D341Med (cell line): Measurements from ENCODE around the gene TPP1.

Experiments
- DNase-seq: peaks from one replicate; pipeline ENCODE4 v3.0.0; 2012; ENCODE audit warnings: low spot score

TPP1 gene

DNA sequence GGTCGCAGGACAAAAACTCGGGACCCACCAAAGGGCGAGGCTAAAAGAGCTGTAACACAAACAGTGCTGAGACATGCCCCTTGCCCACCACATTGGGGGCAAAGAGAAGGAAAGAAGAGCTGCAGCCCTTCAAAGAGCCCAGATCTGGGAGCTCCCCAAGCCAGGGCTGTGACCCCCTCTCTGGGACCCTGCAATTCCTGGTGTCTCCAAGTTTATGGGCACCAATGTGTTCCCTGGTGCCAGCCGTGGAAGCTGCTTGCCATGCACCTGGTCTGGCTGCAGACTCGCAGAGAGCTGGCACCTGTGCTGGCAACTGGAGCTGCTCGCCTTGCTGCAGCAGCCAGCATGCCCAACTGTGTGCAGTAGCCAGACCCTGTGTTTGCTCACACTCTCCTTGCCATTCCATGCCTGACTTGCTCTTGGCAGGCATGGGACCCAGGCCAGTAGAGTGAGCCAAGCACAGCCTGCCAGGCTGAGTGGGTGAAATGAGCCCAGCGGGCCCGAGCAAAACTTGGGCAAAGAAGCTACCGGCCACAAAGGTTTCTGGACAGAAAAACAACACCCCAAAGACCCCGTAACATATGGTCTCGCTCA, 31.8 kb downstream of the TPP1 start:
- no peak for DNase-seq

DNA sequence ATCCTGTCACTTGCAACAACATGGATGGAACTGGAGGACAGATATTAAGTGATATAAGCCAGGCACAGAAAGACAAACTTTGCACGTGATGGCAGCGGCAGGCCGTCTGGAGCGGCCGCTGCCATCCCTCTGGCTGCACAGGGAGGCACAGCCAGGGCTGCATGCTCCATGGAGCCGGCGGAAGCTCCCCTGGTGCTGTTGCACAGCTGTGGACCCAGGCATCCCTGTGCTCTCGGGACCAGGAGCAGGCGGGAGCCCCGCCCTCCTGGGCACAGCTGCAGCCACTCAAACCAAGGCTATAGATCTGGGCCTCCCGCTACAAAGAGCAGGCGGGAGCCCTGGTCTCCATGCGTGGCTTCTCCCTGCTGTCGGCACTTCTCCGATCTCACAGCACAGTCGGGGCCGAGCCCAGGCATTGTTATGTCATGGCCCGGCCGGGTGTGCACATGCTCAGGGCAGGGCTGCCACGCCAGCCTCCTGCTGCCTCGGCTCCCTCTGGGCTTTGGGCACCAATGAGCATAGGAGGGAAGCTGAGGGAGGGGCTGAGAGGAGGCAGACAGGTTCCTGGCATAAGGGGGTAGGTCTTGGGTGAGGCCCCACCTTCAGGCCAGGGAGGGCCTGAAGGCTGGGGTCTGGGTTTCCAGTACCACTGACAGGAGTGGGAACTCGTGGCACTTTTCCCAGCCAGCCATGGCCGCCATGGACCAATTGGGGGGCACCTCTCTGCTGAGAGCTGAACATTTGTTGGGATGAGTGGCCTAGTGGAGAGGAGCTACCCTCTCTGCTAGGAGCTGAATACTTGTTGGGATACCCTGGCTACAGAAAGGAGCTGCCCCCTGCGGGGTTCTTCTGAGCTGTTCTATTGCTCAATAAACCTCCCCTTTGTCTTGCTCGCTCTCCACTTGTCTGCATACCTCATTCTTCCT, 32.5 kb downstream of the TPP1 start:
- no peak for DNase-seq

DNA sequence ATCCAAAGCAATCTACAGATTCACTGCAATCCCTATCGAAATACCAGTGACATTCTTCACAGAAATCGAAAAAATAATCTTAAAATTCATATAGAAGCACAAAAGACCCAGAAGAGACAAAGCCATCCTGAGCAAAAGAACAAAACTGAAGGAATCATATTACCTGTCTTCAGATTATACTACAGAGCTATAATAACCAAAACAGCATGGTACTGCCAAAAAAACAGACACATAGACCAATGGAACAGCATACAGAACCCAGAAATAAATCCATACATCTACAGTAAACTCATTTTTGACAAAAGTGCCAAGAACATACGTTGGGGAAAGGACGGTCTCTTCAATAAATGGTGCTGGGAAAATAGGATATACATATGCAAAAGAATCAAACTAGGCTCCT, 34.7 kb downstream of the TPP1 start:
- DNase-seq = no peak

DNA sequence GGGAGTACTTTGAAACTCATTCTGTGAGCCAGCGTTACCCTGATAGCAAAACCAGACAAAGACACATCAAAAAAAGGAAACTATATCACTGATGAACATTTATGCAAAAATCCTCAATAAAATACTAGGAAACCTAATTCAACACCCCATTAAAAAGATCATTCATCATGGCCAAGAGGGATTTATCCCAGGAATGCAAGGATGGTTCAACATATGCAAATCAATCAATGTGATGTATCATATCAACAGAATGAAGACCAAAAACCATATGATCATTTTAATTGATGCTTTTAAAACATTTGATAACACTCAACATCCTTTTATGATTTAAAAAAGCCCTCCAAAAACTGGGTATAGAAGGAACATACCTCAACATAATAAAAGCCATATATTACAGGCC, 35.6 kb downstream of the TPP1 start:
- no peak for DNase-seq

DNA sequence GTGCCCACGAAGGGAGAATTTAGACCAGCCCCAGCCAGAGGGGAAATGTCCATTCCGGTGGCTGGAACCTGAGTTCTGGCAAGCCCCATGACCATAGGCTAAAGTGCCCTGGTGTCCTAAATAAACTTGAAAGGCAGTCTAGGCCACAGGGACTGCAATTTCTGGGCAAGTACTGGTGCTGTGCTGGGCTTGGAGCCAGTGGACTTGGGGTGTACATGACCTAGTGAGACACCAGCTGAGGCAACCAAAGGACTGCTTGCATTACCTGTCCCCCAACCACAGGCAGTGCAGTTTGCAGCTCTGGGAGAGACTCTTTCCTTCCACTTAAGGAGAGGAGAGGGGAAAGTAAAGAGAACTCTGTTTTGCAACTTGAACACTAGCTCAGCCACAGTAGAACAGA, 39.5 kb downstream of the TPP1 start:
- no peak for DNase-seq

DNA sequence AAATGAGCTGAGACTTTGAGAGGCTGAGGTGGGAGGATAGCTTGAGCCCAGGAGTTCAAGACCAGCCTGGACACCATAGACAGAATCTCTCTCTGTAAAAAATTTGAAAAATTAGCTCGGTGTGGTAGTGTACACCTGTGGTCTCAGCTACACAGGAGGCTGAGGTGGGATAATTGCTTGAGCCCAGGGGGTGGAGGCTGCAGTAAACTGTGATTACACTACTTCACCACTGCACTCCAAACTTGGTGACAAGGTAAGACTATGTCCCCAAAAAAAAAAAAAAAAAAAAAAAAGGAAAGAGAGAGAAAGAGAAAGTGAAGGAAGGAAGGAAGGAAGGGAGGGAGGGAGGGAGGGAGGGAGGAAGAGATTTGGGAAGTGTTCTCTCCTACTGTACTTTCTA, 41.1 kb downstream of the TPP1 start:
- DNase-seq = no peak

DNA sequence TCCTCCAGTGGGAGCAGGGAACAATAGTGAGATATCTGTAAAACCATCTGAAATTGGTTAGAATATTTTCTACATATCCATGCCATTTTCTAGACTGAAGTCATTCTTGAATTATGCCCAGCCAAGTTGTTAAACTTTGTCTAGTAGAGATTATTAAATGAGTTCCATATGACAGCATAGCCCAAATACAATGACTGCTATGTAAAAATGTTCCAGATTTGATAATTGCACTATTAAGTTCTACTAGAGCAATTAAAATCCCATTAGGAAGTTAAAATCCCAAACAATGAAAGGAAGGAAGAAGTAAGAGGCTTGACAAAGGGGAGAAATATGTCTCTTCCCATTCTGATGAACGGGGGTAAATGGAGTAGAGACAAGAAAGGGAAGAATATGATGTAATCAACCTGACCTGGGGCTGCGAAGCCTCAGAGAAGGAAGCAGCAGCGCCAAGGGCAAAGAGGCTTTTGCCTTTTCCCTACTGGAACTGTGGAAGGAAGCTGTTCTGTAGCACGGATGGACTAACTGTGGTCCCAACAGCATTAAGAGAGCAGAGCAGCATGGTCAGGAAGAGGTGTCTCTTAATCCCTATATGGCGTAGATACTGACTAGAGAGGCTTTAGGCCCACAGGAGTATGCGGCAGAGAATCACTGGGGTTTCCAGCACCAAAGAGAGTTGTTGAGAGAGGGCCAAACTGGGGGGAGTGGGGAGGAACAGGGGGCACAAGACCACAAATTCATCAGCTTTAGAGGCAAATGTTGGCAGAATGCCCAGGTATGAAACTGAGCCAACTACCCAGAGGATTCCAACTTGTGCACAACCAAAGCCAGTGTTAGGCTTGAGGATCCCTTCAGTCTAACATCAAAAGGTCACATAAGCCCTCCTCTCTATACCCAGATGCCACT, 42.5 kb downstream of the TPP1 start:
- peak; percentile 58 for DNase-seq

DNA sequence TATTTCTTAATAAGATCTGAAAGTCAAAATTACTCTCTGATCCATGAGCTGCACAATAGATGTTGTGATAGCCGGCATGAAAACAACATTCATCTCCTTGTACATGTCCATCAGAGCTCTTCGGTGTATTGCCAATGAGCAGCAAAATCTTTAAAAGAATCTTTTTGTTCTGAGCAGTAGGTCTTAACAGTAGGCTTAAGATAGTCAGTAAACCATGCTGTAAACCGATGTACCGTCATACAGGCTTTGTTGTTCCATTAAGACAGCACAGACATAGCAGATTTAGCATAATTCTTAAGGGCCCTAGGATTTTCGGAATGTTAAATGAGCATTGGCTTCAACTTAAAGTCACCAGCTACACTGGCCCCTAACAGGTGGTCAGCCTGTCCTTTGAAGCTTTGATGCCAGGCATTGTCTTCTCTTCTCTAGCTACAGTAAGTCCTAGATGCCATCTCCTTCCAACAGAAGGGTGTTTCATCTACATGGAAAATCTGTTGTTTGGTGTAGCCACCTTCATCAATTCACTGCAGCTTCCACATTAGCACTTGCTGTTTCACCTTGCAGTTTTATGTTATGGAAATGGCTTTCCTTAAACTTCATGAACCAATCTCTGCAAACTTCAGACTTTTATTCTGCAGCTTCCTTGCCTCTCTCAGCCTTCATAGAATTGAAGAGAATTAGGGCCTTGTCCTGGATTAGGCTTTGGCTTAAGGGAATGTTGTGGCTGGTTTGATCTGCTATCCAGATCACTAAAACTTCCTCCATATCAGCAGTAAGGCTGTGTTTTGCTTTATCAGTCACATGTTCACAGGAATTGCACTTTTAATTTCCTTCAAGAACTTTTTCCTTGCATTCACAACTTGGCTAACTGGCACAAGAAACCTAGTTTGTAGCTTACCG, 44.2 kb downstream of the TPP1 start:
- no peak for DNase-seq

DNA sequence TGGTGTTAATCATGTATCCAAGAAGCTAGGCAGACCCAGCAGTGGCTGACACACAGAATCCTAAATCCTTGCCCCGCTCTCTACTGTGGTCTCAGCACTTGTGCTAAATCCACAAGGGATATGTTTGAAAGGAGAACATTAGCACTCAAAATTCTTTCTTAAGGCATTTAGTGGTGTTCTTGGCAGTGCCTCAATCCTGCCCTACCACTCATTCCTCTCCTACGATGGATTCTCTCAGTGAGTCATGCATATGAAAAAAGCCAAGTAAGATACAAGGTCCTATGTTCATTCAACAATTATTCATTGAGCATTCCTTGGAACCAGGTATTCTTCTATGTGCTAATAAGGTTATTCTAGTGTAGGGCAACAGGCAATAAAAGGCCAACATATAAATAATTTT, 47.0 kb downstream of the TPP1 start:
- DNase-seq = no peak

DNA sequence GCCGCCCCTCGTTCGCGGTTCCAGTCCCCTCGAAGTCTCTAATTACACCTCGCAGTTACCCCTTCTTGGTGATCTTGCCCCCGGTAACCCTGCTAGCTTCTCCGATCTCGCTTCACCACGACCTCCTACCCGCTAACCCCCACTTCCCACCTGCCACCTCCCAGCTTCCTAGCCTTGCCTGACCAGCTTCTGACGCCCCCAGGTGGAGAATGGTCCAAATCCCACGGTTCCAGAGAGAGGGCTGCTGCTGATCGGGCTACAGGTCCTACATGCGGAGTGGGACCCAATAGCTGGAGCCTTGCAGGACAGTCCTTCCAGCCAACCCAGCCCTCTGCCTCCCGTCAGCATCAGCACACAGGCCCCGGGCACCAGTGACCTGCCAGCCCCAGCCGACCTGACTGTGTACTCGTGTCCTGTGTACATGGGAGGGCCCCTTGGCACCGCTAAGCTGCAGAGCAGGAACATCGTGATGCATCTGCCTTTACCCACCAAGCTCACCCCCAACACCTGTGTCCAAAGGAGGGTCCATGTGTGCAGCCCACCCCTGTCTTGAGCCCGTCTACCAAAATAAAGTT, 47.7 kb downstream of the TPP1 start:
- no peak for DNase-seq

DNA sequence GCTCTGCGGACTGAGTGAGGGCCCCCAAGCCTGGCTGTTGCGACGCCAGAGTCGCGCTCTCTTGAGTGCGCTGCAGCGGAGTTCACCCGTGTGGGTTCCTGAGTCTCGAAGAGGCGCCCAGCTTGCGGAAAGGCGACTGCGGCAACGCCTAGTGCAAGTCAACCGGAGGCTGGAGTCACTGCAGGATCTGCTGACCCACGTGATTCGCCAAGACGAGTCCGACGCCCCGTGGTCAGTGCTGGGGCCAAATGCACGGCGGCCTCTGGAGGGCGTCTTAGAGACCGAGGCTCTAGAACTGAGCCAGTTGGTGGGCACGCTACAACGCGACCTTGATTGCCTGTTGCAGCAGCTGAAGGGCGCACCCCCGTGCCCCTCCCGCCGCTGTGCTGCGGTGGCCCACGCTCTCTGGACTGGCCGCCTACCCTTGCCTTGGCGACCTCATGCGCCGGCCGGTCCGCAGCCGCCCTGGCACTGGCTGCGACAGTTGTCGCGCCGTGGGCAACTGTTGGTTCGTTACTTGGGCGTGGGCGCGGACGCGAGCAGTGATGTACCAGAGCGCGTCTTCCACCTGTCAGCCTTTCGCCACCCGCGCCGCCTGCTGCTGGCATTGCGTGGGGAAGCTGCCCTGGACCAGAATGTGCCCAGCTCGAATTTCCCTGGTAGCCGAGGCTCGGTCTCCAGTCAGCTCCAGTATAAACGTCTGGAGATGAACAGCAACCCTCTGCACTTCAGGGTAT, 48.4 kb downstream of the TPP1 start:
- DNase-seq = no peak

DNA sequence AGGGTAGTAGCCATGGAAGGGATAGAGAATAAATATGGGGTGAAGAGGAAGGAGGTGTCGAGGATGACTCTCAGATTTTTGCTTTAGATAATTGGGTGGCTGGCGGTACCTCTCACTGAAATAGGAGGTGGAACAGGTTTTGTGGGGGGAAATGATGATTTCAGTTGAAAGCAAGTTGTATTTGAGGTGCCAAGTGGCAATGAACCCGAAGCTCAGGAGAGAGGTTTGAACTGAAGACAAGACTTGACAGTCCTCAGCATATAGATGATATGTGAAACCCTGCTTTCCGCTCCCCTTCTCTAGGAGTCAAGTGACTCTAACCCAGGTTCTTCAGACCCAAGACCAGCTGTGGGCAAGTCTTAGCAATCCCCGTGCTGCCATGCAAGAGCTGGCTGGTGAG, 49.5 kb downstream of the TPP1 start:
- no peak for DNase-seq

DNA sequence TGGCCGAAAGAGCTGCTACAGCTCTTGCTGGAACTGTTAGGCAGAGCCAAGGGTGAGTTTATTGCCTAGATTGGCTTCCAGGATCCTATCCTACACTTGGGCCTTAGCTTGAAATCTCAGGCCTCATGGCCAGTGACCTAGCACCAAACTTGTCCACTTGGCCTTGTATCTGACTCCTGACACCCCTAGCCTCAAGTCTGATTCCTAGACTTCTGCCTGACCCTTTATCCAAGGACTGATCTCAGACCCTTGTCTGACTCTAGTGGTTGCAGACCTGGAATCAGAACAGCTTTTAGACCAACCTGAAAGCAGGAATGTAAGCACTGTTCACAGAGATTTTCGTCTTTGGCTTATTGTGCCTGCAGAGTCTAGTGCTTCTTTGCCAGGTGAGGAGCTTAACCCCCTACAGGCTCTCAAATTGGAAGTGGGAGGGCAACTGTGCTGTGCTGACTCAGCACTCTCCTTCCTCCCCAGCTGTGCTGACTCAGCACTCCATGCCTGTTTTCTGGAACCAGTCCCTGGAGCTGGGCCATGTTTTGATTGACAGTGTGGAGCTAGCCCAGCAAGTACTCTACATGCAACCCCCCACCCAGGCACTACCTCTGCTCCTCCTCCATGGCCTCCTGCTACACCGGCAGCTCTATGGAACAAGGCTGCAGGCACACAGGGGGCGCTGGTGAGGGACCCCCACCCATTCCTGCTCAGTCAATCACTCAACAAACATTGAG, 50.9 kb downstream of the TPP1 start:
- no peak for DNase-seq

DNA sequence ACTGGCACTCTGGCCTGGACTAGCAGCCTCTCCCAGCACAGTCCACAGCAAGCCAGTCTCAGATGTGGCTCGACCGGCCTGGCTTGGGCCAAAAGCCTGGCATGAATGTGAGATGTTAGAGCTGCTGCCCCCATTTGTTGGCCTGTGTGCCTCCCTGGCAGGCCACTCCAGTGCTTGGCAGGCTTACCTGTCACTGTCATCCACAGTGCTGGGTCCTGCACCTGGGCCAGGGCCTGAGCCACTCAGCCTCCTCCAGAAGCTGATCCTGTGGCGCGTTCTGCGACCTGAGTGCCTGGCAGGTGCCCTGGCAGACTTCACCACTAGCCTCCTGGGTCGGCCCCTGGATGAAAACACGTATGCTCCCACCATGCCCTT, 51.9 kb downstream of the TPP1 start:
- DNase-seq = no peak

DNA sequence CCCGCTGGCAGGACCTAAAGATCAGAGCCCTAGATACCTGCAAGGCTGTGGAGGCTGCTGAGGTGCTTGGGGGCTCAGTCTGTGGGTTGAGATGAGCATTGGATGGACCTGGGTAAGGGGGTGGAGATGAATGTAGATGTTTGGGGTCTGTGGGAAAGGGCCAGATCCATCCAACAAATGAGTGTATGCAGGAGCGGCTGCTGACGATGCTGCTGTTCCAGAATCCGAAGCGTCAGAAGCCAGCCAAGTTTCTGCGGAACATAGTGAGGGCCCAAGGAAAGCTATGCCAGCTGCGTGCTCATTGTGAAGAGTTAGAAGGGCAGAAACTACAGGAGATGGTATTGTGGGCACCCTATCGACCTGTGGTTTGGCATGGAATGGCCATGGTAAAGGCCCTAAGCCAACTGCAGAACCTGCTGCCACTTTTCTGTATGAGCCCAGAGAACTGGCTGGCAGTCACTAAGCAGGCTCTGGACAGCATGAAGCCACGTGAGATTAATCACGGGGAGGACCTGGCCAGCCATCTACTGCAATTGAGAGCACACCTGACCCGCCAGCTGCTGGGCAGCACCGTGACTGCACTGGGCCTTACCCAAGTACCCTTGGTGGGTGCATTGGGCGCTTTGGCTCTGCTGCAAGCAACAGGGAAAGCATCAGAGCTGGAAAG, 52.4 kb downstream of the TPP1 start:
- no peak for DNase-seq

DNA sequence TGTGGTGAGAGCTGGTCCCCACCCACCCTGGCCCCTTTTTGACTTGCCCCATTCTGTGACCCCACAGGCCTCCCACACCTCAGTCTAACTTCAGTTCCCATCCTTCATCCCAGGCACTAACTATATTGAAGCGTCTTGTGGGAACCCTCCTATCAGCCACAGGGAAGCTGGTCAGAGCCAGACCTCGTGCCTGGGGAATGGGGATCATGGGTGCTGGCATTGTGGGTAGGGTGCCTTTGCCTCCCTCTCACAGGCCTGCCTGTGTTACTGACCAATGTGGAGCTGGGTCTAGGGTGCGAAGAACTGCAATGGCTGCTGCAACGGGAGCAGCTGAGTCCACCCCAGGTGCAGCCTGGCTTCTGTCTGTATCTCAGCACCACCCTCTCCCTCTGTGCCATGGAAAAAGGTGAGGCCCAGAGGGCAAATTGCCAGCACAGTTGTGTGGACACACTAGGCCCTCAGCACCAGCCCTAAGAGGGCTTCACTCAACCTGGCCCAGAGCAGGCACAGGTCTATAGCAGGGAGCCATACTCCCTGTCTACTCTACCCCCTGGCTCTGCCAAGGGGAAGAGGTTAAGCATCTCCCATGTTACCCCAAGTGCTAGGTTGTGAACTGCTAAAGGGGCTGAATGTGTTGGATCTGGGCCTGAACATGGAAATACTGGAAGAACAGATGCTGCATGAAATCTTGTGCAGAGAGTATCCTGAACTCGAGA, 53.1 kb downstream of the TPP1 start:
- no peak for DNase-seq

DNA sequence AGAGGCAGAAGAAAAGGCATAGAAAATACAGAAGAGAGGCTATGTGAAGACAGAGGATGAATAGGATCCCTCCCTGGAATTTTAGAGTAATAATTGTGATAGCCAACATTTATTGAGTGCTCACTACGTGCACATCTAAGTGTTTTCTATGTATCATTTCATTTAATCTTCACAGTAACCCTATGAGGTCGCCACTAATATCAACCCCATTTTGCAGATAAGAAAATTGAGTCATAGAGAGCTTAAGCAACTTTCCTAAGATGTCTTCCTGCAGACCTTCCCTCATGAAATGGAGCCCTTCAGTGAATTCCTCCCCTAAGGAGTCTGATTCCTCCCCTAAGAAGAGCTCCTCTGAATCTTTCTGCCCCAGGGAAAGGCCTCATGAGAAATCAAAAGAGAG, 53.9 kb downstream of the TPP1 start:
- DNase-seq = no peak

DNA sequence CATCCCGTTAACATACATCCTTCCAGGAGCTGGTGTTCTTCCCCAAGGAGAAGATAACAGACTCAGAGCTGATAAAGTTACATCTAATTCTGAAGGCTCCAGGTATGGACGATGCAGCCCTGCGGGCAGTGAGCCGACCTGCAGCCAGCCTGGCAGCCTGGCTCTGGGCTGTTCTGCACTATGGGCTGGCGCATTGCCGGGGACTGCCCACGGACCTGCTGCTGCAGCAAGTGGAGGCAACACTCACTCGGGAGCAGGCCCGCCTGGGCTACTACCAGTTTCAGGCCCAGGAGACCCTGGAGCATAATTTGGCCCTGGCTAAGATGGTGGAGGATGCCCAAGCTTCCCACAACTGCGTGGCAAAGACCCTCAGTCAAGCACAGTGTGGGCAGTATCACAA, 55.6 kb downstream of the TPP1 start:
- DNase-seq = no peak

DNA sequence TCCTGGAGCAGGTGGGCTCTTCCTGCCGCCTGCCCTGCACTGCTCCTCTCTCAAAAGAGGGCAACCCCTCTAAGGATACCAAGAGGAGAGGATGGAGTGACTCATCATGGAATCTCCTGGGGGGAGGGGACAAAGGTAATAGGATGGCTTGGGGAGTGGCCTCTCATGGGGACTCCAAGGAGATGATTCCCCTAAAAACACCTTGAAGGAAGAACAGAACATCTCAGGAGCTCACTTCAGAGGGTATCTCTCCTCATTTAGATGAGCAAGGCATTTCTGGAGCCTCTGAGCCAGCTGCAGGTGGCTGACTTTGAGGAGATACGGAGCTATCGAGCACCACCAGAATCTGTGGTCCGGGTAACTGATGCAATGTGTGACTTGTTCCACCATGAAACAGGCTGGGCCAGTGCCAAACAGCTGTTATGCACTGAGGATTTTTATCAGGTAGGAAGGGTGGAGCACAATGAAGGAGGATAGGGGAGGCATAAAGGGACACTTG, 56.1 kb downstream of the TPP1 start:
- DNase-seq = no peak
